BLaER1 (cell line): ENCODE results near the gene BCO2.

Experiments
- H3K27ac ChIP-seq: shearing (Covaris generic); formaldehyde crosslinking; 2 replicates; pipeline ENCODE4 v1.8.1; 2022
- H3K27me3 ChIP-seq: shearing (Covaris generic); formaldehyde crosslinking; 2 replicates; pipeline ENCODE4 v1.8.1; 2022
- H3K36me3 ChIP-seq: shearing (Covaris generic); formaldehyde crosslinking; 2 replicates; pipeline ENCODE4 v1.8.1; 2022
- H3K4me1 ChIP-seq: shearing (Covaris generic); formaldehyde crosslinking; 2 replicates; pipeline ENCODE4 v1.8.1; 2022
- H3K4me2 ChIP-seq: shearing (Covaris generic); formaldehyde crosslinking; 2 replicates; pipeline ENCODE4 v1.8.1; 2022
- H3K4me3 ChIP-seq: shearing (Covaris generic); formaldehyde crosslinking; 2 replicates; pipeline ENCODE4 v1.8.1; 2022
- H3K9ac ChIP-seq: shearing (Covaris generic); formaldehyde crosslinking; 2 replicates; pipeline ENCODE4 v1.8.1; 2022
- H3K9me3 ChIP-seq: shearing (Covaris generic); formaldehyde crosslinking; 2 replicates; pipeline ENCODE4 v1.8.1; 2022
- H4K20me1 ChIP-seq: shearing (Covaris generic); formaldehyde crosslinking; 2 replicates; pipeline ENCODE4 v1.8.1; 2022
- Cebpa-rat ChIP-seq: shearing (Covaris generic); IDR thresholded peaks from 2 replicates; pipeline ENCODE4 v1.8.1; 2022

The BCO2 gene

GRCh38 chr11:112266410-112266778, 91.1 kb downstream of the BCO2 start:
- no peak overlapping the region for H3K27ac ChIP-seq
- peaks cover 39% of the 10 kb centered on the region for H3K4me1 ChIP-seq
- H3K9me3 ChIP-seq, result no peaks in the 10 kb centered on the region
- no peaks in the 10 kb centered on the region for H4K20me1 ChIP-seq
- H3K4me3 ChIP-seq, result no peak overlapping the region
- H3K27me3 ChIP-seq, result no peaks in the 10 kb centered on the region
- H3K4me2 ChIP-seq, result no peak overlapping the region
- H3K36me3 ChIP-seq, result no peaks in the 10 kb centered on the region
- H3K9ac ChIP-seq, result no peak overlapping the region
- no peak for TF ChIP-seq Cebpa-rat

GRCh38 chr11:112267188-112267591, 91.9 kb downstream of the BCO2 start:
- Histone ChIP-seq H3K4me1 (peaks cover 47% of the 10 kb centered on the region), H3K27me3 (no peaks in the 10 kb centered on the region), H3K4me2 (no peak overlapping the region), H4K20me1 (no peaks in the 10 kb centered on the region), H3K27ac (no peak overlapping the region), H3K36me3 (no peaks in the 10 kb centered on the region), H3K9me3 (peaks cover 1% of the 10 kb centered on the region; the same call in 1 of the 2 replicates), H3K9ac (no peak overlapping the region), H3K4me3 (no peak overlapping the region)
- peak; percentile 16; the same call in 1 of the 2 replicates for TF ChIP-seq Cebpa-rat

- H3K4me1 ChIP-seq, result peaks cover 59% of the 10 kb centered on the region
- no peaks in the 10 kb centered on the region for H3K27me3 ChIP-seq
- no peaks in the 10 kb centered on the region for H4K20me1 ChIP-seq
- H3K9ac ChIP-seq, result no peak overlapping the region
- H3K4me3 ChIP-seq, result no peak overlapping the region
- no peaks in the 10 kb centered on the region for H3K36me3 ChIP-seq
- no peak for TF ChIP-seq Cebpa-rat
- H3K4me2 ChIP-seq, result peak overlapping the region; percentile 63
- peaks cover 6% of the 10 kb centered on the region; the same call in 1 of the 2 replicates for H3K9me3 ChIP-seq
- no peak overlapping the region for H3K27ac ChIP-seq
Observed at GRCh38 chr11:112268406-112268805, 93.1 kb downstream of the BCO2 start.
